Glutamatergic neuron (in vitro differentiated cells): Measurements from ENCODE around the gene GRIA2. TPM values are rescaled to one million over a fixed set of nuclear protein-coding genes. Genes with fewer than 3 reads are reported as not detected.

Experiments
- DNase-seq: peaks from one replicate; pipeline ENCODE4 v3.0.0; 2022
- H3K27ac Mint-ChIP-seq: one replicate; pipeline ENCODE4 v1.8.0; 2020; ENCODE audit warnings: mild to moderate bottlenecking, mixed read lengths, inconsistent platforms; ENCODE audit not compliant: unreplicated experiment
- H3K27me3 Mint-ChIP-seq: one replicate; pipeline ENCODE4 v1.8.0; 2020; ENCODE audit warnings: mild to moderate bottlenecking, moderate library complexity, mixed read lengths, inconsistent platforms; ENCODE audit not compliant: unreplicated experiment
- H3K36me3 Mint-ChIP-seq: one replicate; pipeline ENCODE4 v1.8.0; 2020; ENCODE audit warnings: mild to moderate bottlenecking, mixed read lengths, inconsistent platforms; ENCODE audit not compliant: unreplicated experiment
- H3K4me1 Mint-ChIP-seq: one replicate; pipeline ENCODE4 v1.8.0; 2020; ENCODE audit warnings: mild to moderate bottlenecking, low read depth, mixed read lengths, inconsistent platforms; ENCODE audit not compliant: unreplicated experiment
- H3K4me3 Mint-ChIP-seq: one replicate; pipeline ENCODE4 v1.8.0; 2020; ENCODE audit warnings: mild to moderate bottlenecking, mixed read lengths, inconsistent platforms; ENCODE audit not compliant: unreplicated experiment
- H3K9me3 Mint-ChIP-seq: one replicate; pipeline ENCODE4 v1.8.0; 2020; ENCODE audit warnings: mild to moderate bottlenecking, moderate library complexity, mixed read lengths, inconsistent platforms; ENCODE audit not compliant: unreplicated experiment
- total RNA-seq: library from RNA; stranded (reverse); fragmentation: NEBNext Ultra II Directional; extraction: Animal tissue kit (Norgen Biotek cat#: 25700); gene quantifications from one replicate; pipeline ENCODE4 v1.2.1, GENCODE V29; 2021; ENCODE audit not compliant: unreplicated experiment
- TF ChIP-seq, protein P1 (sequence below): fragments of 200-600 bp; sonication (generic); IDR thresholded peaks from one replicate; pipeline ENCODE4 v1.5.0; 2021; ENCODE audit not compliant: partially characterized antibody, unreplicated experiment

The GRIA2 gene
- total RNA-seq, 1 donor from 2014 or later = 21.3 TPM

DNA sequence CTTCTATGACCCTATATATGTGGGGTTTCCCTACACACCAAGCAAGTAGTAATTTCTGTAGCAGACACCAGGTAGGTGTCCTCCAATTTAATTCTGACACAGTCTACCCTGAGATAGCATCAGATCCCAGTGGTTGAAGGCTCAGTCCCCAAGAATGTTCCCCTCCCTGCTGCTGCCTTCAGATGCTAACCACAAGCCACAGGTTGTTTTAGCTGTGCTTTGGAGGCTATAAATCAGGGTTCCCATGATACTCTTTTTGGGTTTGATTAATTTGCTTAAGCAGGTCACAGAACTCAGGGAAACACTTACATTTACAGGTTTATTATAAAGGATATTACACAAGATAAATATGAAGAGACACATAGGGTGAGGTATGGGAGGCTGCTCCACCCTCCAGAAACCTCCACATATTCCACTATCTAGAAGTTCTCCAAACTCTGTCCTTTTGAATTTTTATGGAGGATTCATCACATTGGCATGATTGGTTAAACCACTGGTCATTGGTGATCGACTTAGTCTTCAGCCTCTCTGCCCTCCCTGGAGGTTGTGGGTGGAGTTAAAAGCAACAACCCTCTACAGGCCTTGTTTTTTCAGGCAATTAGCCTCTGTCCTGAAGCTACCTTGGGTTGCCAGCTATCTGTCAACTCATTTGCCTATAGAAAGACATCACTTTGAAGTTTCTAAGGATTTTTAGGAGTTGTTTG, 50.8 kb downstream of the GRIA2 start:
- no peak for DNase-seq
- peaks cover 1% of the 10 kb centered on the region for H3K4me1 Mint-ChIP-seq
- no peaks in the 10 kb centered on the region for H3K36me3 Mint-ChIP-seq
- TF ChIP-seq, protein P1, sequence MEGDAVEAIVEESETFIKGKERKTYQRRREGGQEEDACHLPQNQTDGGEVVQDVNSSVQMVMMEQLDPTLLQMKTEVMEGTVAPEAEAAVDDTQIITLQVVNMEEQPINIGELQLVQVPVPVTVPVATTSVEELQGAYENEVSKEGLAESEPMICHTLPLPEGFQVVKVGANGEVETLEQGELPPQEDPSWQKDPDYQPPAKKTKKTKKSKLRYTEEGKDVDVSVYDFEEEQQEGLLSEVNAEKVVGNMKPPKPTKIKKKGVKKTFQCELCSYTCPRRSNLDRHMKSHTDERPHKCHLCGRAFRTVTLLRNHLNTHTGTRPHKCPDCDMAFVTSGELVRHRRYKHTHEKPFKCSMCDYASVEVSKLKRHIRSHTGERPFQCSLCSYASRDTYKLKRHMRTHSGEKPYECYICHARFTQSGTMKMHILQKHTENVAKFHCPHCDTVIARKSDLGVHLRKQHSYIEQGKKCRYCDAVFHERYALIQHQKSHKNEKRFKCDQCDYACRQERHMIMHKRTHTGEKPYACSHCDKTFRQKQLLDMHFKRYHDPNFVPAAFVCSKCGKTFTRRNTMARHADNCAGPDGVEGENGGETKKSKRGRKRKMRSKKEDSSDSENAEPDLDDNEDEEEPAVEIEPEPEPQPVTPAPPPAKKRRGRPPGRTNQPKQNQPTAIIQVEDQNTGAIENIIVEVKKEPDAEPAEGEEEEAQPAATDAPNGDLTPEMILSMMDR = no peak
- no peak overlapping the region for H3K4me3 Mint-ChIP-seq
- peaks cover 2% of the 10 kb centered on the region for H3K27me3 Mint-ChIP-seq
- peaks cover 2% of the 10 kb centered on the region for H3K9me3 Mint-ChIP-seq
- no peak overlapping the region for H3K27ac Mint-ChIP-seq

DNA sequence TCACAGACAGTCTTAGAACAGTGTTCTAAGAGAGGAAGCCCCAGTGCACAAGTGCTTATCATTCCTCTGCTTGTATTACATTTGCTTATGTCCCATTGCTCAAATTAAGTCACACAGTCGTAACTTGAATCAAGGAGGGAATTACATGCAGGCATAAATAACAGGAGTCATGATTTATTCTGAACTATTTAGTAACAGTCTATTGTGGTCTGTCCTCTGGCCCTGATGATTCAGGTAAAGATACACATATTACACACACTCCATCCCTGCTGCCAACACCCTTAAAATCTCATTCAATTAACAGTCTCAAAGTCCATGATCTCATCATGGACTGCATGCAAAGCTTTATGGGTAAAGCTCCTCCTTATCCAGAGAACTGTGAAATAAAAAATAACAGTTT, 60.1 kb downstream of the GRIA2 start:
- Mint-ChIP-seq H3K27ac (no peak overlapping the region), H3K36me3 (no peaks in the 10 kb centered on the region), H3K27me3 (no peaks in the 10 kb centered on the region)

DNA sequence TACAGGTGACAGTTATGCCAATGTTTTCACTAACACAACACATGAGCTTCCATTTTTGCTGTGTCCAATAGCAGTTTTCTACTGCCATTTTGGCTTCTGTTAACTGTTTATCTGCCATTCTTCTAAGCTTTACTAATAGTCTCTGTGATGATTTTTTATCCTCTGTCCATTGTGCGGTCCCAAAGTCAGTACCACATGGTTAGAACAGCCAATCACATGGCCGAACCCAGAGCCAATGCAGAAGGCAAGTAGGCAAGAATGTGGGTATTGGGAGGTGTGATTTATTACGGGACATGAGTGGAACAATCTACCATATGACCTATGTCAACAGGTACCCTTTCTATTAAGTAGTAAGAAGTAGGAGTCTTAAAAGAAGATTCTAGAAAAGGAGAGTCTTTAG, 61.5 kb downstream of the GRIA2 start:
- DNase-seq = no peak
- H3K4me3 Mint-ChIP-seq = no peak overlapping the region
- no peaks in the 10 kb centered on the region for H3K4me1 Mint-ChIP-seq
- no peaks in the 10 kb centered on the region for H3K9me3 Mint-ChIP-seq
- no peaks in the 10 kb centered on the region for H3K36me3 Mint-ChIP-seq
- TF ChIP-seq, protein P1 = no peak
- H3K27ac Mint-ChIP-seq = no peak overlapping the region
- no peaks in the 10 kb centered on the region for H3K27me3 Mint-ChIP-seq

More for the DNA sequence above, 60.1 kb downstream of the GRIA2 start:
- DNase-seq = no peak
- TF ChIP-seq, protein P1 = no peak
- Mint-ChIP-seq H3K4me1 (no peaks in the 10 kb centered on the region), H3K9me3 (no peaks in the 10 kb centered on the region), H3K4me3 (no peak overlapping the region)

DNA sequence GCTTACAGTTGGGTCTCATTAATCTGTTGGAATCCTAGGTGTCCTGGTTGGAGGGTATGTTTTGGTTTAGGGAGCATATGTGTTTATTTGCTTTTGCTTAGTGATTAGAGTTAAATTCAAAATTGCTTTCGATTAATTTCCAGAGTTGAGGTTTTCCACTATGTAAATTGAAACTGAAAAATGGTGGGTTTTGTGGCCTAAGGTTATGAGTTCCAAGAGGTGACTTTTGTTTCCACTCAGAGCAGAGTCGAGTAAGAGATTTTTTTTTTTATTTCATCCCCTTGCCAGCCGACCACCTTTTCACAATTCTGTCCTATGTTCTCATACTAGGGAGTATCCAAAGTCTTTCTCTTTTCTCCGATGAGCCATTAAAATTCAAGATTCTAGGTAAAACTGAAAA, 66.9 kb downstream of the GRIA2 start:
- Mint-ChIP-seq H3K36me3 (no peaks in the 10 kb centered on the region), H3K9me3 (no peaks in the 10 kb centered on the region), H3K27me3 (no peaks in the 10 kb centered on the region), H3K4me1 (no peaks in the 10 kb centered on the region), H3K27ac (no peak overlapping the region), H3K4me3 (no peak overlapping the region)
- DNase-seq = no peak
- TF ChIP-seq, protein P1 = no peak

DNA sequence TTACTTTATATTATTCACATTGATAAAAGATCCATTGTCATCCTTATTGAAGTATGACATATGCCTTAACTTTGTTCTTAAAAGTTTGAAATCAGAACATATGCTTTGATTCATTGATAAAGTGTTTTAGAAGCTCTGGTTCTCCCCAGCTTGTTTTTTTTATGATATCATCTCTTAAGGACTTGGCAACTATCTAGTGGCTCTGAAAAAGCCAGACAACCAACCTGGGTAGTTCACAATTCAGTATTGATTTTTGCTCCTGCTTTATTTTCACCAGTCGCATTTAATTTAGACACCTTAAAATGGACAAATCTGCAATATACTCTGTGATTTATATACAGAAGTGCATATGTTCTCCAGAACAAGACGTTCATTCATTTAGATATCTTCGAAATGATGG, 70.1 kb downstream of the GRIA2 start:
- Mint-ChIP-seq H3K4me1 (no peaks in the 10 kb centered on the region), H3K36me3 (no peaks in the 10 kb centered on the region), H3K27me3 (no peaks in the 10 kb centered on the region), H3K27ac (no peak overlapping the region), H3K4me3 (no peak overlapping the region), H3K9me3 (no peaks in the 10 kb centered on the region)
- no peak for DNase-seq
- TF ChIP-seq, protein P1 = no peak
